GM18867 (cell line): ENCODE data around the gene ZYX.
"Not testable (repeated sequence)": the region's sequence is repeated elsewhere in the genome, so short reads cannot be mapped to it uniquely, and the experiment has no call there.

ENCODE experiments used
- ATAC-seq: cut with Tn5 transposase; IDR thresholded peaks from one replicate; pipeline ENCODE4 v1.9.1; 2021; ENCODE audit warnings: mild to moderate bottlenecking, moderate library complexity; ENCODE audit not compliant: unreplicated experiment

The ZYX gene

DNA sequence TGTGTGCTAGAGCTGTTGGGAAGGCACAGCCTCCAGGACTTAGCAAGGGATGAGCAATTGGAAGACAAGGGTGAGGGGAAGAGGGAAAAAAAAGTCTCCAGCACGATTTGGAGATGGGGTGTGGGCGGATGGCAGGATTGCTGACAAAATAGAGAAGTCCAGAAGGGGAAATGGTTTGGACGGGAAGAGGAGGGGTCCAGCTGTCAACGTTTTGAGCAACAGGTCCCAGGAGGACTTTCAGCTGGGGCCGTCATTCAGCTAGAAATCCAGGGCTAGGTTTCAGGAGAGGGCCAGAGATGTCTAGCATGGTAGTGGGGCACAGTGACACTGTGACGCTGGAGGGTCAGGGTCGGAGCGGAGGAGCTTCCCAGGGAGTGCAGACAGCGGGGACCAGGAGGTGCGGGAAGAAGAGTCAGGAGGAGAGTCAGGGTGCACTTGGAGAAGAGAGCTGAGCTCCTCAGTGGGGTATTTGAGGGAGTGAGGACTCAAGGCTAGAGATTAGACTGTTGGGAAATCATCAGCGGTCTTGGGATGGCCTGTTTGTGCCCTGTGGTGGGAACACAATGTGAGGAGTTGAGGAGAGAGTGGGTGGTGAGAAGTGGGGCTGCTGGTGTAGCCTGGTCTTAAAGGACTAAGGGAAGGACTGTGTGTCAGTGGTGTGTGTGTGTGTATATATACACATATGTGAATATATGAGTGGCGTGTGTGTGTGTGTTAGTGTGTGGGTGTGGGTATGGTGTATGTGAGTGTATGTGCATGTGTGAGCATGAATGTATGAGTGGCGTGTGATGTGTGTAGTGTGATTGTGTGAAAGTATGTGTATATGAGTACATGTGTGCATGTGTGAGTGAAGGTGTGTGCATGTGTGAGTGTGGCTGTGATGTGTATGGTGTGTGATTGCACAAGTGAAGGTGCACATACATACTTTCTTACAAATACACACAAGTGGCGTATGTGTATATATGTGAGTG lies 3.8 kb downstream of the ZYX start:
- no peak for ATAC-seq

DNA sequence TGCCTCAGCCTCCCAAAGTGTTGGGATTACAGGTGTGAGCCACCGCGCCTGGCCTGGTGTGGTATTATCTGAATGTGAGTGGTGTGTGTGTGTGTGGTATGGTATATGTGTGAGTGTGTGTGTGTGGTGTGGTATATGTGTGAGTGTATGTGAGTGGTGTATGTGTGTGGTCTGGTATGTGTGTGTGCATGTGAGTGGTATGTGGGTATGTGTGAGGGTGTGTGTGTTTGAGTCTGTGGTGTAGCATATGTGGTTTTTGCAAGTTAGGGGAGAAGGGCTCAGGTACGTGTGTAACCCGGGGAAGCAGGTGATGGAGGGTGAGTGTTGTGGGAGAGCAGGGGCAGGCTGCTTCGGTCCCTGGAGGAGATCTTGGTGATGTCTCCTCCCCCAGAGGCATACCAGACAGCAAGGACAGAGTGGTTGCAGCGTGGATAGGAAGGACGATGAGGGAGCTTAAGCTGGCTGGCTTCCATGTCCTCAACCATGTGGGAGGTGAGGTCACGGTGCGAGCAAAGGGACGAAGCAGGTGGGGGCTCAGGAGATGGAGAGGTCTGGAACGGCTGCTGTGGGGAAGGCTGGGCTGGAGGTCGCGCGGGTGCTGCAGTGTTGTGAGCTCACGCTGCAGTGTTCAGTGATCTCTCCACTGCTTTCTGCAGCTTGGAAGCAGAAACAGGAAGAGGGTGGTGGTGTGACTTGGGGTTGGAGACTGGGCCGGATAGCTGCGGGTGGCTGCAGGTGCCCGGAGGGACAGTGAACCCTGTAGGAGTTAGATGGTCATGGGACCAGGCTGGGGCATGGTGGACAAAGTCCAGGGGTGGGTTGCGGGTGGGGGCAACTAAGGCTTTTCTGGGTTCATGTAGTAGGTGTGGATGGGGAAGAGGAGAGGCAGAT lies 5.0 kb downstream of the ZYX start:
- ATAC-seq, result no peak

DNA sequence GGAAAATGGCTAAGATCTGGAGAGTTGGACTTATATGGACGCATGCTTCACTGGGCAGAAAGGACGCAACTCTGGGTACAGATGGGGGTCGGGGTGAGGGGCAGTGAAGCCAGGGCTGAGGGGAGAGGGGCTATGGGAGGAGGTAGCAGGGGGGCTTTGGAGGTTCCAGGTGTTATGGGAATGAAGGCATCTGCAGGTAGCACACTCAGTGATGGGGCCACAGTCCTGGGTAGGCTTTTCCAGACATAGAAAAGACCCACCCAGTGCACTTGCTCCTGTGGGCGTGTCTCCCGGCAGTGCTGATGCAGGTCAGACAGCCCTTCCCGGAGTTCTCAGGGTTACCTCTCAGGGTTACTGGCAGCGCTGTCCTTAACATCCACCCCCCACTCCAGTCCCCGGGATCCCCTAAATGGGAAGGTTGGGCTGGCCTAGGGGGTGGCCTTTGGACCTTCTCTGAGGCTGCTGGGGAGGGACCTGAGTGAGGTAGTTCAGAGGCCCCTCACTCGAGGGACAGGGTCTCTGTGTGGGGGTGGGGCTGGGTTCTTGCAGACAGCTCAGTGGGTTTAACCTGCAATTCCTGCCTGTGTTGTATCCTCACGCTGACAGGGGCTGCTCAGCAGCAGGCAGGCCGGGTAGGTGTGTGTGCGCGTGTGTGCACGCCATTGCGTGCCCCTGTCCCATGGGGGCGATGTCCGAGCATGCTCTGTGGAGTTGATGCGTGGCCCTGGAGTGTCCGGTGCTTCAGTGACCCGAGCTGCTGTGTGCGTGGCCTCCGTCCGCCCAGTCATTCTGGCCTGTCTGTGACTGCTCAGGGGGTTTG lies 6.2 kb downstream of the ZYX start:
- ATAC-seq, result no peak

DNA sequence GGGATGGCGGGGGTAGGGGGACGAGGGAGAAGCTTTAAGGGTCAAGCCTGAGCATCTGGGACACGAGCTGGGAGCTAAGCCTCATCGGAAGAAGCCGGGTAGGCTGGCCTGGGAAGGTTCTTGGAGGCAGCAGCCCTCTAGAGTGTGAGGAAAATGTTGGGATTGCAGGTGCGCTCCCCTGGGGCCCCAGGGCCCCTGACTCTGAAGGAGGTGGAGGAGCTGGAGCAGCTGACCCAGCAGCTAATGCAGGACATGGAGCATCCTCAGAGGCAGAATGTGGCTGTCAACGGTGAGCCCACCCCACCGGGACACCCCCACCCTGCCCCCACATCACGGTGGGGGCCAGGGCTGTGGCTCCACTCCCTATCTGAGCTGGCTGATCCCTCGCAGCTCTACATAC lies 6.9 kb downstream of the ZYX start:
- ATAC-seq, result no peak

DNA sequence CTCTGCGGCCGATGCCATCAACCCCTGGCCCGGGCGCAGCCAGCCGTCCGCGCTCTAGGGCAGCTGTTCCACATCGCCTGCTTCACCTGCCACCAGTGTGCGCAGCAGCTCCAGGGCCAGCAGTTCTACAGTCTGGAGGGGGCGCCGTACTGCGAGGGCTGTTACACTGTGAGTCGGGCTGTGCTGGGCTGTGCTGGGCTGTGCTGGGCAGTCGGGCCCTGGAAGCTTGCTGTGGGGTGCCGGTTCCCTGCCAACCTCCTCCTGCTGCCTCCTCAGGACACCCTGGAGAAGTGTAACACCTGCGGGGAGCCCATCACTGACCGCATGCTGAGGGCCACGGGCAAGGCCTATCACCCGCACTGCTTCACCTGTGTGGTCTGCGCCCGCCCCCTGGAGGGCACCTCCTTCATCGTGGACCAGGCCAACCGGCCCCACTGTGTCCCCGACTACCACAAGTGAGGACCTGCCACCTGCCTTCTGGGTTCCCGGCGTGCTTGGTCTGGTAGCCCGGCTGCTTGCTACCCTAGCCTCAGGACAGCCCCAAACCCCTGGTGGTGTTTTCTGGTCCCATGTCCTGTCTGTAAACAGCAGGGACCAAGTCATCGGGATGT lies 7.5 kb downstream of the ZYX start:
- no peak for ATAC-seq

DNA sequence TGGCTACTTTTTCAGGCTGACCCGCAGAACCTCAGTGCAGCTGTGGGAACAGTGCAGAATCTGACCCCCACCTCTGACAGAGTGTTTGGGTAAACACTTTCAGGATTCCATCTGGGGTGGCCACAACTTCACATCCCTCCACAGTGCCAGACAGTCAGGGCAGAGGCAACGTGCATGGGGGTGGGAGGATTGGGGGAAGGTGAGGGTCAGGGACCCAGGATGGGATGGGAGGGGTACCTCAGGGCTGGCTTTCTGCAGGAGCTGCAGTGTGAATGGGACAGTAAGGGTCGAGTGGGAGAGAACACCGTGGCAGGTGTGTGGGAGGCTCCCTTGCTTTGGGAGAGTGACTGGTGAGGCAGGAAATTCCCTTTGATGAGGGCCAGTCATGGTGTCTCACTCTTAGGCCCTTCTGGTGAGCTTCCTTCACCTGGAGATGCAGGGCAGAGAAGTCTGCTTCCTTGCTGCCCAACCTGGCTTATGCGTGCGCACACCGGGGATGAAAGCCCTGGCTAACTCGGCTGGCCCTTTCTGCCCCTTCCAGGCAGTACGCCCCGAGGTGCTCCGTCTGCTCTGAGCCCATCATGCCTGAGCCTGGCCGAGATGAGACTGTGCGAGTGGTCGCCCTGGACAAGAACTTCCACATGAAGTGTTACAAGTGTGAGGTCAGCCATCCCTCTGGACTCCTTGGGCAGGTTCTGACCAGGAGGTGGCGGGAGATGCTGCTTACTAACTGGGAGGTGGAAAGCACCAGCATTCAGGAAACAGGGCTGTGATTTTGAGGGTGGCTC lies 8.4 kb downstream of the ZYX start:
- no peak for ATAC-seq

DNA sequence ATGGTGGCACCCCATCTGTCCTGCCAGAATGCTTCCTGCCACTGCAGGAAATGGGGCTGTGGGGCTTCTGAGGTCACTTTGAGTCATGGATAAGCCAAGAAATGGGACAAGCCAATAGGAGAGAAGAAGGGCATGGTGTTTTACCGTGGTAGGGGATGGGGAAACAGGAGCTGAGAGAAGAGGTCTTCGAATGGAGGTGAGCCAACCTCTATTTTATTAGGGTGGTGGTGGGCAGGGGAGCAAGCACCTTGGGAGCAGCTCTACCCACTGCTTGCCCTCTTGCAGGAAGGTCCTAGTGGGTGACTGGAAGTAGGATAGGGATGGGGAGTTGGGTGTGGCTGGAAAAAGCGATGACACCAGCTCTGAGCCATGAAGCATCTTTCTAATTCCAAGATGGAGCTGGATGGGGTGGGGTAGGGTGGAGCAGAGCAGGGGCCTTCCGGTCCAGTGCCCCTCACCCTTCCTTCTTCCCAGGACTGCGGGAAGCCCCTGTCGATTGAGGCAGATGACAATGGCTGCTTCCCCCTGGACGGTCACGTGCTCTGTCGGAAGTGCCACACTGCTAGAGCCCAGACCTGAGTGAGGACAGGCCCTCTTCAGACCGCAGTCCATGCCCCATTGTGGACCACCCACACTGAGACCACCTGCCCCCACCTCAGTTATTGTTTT lies 9.1 kb downstream of the ZYX start:
- no peak for ATAC-seq

DNA sequence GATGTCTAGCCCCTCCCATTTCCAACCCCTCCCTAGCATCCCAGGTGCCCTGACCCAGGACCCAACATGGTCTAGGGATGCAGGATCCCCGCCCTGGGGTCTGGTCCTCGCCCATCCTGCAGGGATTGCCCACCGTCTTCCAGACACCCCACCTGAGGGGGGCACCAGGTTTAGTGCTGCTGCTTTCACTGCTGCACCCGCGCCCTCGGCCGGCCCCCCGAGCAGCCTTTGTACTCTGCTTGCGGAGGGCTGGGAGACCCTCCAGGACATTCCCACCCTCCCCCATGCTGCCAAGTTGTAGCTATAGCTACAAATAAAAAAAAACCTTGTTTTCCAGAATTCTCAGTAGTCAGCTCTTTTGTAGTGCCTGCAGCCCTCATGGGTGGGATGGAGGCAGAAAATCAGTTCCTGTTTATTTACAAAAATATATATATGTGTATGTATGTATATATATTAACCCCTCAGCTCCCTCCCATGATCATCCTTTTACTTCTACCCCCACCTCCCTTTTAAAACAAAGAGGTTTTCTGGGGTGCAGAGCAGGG lies 9.7 kb downstream of the ZYX start:
- ATAC-seq, result no peak

DNA sequence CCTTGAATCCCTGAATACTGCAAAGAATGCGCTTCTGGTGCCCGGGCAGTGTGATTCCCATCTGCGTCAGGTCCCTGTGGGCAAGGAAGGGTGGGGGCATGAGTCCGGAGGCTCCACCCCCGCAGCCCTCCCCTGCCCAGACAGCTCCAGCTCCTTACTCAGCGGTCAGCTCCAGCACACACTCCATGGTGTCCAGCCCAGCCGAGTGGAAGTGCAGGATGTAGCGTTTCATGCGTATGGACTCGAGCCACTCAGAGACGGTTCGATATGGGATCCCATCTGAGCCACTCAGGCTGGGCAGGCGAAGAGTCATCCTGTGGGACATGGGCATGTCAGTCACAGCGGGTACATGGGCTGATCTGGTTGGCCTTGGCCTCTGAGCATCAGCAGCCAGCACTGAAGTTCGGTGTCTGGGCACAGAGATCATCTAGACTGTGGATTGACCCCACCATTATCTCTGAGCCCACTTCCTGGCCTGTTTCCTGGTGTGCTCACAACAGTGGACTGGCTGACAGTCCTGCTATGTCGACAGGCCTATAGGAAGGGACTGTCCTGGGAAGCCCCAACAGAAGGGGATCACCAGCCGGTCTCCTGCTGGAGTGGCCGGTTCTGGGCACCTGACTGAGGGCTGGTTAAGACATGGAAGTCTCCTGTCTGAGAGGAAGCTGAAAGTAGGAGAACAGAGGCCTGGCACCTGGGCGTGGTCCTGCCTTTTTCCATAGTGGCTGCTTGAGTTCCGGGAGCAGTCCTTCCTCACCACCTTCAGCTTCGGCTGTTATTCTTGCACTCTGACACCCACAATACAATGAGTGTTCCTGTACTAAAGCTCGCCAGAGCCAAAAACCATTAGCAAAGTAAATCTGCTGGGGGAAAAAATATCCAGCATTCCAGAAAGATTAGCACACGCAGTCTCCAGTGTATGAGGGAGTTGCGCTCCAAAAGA lies 10.6 kb downstream of the ZYX start:
- no peak for ATAC-seq

DNA sequence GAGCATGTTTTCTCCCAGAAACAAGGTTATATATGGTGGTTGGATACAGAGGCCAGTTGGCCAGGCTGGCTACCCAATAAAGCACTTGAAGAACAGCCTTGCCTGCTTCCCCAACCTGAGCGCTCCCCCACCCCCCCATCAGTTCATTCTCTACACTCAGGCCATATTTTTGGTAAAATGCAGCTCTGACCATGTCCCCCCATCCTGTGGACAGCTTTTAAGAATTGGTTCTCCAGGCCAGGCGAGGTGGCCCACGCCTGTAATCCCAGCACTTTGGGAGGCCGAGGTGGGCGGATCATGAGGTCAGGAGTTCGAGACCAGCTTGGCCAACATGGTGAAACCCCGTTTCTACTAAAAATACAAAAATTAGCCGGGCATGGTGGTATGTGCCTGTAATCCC lies 11.3 kb downstream of the ZYX start:
- not testable (repeated sequence) for ATAC-seq

DNA sequence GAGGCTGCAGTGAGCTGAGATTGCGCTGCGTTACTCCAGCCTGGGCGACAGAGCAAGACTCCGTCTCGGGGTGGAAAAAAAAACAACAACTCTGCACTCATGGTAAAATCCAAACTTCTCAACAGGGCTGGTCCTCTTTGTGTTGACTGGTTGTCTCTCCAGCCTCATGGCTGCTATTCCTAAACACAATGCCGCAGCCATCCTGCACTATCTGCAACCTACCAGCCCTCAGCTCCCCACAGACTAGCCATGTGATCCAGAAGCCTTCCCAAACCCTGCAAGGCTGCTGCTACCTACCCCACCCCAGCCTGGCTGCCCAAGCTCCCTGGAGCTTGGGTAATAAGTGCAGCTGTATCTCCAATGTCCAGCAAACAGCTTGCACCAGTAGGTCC lies 11.7 kb downstream of the ZYX start:
- no peak for ATAC-seq

DNA sequence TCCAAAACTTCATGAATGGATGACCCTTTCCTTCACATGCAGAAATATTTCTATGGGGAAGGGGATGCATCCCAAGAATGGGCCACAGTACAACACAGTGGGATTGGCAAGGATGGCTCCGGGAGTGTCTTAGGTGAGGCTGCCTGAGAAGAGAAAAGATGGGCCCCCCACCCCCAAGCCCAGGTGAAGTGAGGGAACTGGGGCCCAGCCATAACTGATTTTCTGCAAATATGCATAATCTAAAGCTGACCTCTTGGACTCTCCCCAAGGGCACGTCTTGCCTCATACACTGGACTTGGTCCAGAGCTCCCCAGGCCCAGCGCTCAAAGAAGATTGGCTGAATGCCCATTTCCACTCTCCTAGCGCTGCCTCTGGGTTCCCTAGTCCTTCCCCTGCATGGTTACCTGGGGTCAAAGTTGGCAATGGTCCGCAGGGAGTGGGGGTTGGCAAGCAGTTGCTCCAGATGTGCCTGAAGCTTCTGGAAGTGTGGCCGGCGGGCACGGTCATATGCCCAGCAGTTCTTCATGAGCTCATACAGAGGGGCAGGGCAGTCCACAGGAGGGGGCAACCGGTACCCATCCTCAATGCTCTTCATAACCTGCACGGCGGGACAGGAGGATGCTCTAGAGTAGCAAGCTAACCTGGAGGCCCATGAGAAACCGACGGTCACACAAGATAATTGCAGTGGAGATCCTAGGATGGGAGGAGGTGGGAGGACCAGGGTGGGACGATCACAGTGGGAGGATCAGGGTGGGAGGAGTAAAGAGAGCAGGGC lies 12.3 kb downstream of the ZYX start:
- ATAC-seq, result no peak

DNA sequence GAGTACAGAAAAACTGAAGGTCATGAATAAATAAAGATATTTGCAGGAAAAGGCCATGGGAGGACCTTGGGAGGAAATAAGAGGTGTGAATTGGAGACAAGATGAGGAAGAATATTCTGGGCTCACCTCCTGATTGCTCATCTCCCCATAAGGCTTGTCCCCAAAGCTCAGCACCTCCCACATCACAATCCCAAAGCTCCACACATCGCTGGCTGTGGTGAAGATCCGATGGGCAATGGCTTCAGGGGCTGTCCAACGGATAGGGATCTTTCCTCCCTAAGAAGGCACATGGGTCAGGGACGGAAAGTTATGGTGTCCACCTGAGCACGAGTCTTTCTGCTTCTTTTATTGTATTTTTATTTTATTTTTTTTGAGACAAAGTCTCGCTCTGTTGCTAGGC lies 12.9 kb downstream of the ZYX start:
- no peak for ATAC-seq

DNA sequence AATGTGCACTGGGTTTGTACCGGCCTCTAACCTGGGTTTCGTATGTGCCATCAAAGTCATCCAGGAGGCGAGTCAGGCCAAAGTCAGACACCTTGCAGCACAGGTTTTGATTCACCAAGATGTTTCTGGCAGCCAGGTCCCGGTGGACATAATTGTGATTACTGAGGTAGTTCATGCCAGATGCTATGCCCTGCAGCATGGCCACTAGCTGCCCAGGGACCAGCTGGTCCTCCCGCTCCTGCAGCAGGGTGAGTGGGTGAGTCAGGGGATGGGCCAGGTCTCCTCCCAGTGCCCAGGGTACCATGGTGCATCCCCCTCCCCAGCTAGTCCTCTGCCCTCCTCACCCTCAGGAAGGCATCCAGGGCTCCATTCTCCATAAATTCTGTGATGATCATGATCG lies 13.6 kb downstream of the ZYX start:
- no peak for ATAC-seq

DNA sequence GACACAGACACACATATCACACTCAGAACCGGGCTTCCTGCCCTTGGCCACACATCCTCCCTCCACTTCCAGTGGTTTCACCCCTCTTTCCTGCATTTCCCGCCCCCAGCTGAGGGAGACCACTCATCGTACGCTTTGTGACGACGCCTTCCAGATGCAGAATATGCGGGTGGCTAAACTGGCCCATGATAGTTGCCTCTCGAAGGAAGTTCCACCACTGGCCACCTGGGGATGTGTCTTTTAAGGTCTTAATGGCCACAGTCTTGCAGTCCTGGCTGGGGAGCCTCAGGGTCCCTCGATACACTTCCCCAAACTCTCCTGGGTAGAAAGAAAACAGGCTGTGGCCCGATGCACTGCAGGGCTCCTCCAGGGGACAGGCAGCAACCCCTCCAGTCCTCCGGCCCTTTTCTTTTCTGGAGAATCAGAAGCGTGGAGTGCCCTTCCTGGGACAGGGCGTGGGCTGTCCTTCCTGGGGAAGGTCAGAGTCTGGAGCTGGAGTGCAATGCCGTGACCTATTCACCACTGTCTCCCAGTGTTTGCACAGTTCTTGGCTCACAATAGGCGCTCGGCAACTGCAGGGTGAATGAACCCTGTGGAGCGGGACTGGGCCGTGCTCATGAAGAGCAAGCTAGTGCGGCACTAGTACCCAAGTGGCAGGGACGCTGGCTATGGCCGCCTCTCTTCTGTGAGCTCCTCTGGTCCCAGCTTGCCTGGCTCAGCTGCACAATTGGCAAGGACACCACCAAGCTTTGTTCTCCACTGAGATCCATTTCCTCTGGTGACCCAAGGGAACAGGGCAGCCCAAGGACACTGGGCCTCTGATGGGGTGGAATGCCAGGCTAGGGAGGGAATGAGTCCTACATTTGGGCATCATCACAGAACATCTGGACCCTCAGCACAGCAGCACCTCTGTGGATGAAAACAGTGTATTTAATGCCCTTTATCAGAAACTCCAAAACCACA lies 14.3 kb downstream of the ZYX start:
- no peak for ATAC-seq

DNA sequence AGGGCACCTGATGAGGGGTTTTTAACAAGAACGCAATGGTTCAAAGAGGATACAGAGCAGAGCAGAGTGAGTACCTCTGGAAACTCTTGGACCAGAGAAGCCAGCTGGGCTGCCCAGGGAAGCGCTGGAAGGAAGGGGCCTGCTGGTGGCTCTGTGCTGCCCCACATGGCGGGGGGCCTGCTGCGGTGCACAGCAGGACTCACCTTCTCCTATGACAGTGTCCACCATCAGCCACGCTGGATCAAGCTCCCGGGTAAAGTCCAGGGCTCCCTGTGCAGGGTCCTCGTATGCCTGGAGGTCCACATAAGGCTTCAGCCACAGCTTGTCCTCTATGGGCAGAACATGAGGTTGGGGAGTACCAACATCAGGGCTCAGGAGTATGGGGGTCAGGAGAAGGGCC lies 15.0 kb downstream of the ZYX start:
- no peak for ATAC-seq
